Activated CD8-positive, alpha-beta T cell treated with anti-CD3 and anti-CD28 coated beads for 36 hours (primary cell): ENCODE data around the gene NCBP3. TPM values are rescaled to one million over a fixed set of nuclear protein-coding genes. Genes with fewer than 3 reads are reported as not detected.

Experiments
- ATAC-seq: fragments of 200-7000 bp; cut with Tn5 transposase; one replicate; pipeline ENCODE4 v1.10.0; 2021; ENCODE audit warnings: mild to moderate bottlenecking, moderate library complexity
- CTCF ChIA-PET: fragments of 350-600 bp; sonication (Branson Sonifier 250); formaldehyde crosslinking; loops from one replicate; lab custom pipeline; 2021; ENCODE audit warnings: antibody characterized with exemption; lab: Charles Lee
- POLR2A ChIA-PET: fragments of 350-600 bp; sonication (Branson Sonifier 250); formaldehyde crosslinking; loops from one replicate; lab custom pipeline; 2021; ENCODE audit warnings: antibody characterized with exemption; lab: Charles Lee
- DNase-seq: peaks from one replicate; pipeline ENCODE4 v3.0.0-alpha.2; 2020
- H3K27ac Mint-ChIP-seq: one replicate; pipeline ENCODE4 v1.8.0; 2021; ENCODE audit warnings: mild to moderate bottlenecking, mixed read lengths
- H3K27me3 Mint-ChIP-seq: one replicate; pipeline ENCODE4 v1.8.0; 2021; ENCODE audit warnings: mixed read lengths
- H3K36me3 Mint-ChIP-seq: one replicate; pipeline ENCODE4 v1.8.0; 2021; ENCODE audit warnings: low read depth, mixed read lengths
- H3K4me1 Mint-ChIP-seq: one replicate; pipeline ENCODE4 v1.8.0; 2021; ENCODE audit warnings: low read depth, mixed read lengths
- H3K4me3 Mint-ChIP-seq: one replicate; pipeline ENCODE4 v1.8.0; 2021; ENCODE audit warnings: mild to moderate bottlenecking, moderate library complexity, mixed read lengths
- H3K9me3 Mint-ChIP-seq: one replicate; pipeline ENCODE4 v1.8.0; 2021; ENCODE audit warnings: mixed read lengths
- intact Hi-C: fragments of 100-400 bp; cut with micrococcal nuclease; formaldehyde crosslinking; loops from one replicate; pipeline ENCODE4 v1.10.0; 2022
- total RNA-seq, 2 experiments: library from RNA; stranded (reverse); gene quantifications; one replicate each; pipeline ENCODE4 v1.2.3, GENCODE V29; 2021
- TF ChIP-seq, protein P1 (sequence below): fragments of 200-600 bp; IDR thresholded peaks from one replicate; pipeline ENCODE4 v1.8.0; 2022; ENCODE audit warnings: antibody characterized with exemption, mild to moderate bottlenecking

The NCBP3 gene
- total RNA-seq, 2 experiments from 2014 or later: 34.7 to 41.1 TPM

DNA sequence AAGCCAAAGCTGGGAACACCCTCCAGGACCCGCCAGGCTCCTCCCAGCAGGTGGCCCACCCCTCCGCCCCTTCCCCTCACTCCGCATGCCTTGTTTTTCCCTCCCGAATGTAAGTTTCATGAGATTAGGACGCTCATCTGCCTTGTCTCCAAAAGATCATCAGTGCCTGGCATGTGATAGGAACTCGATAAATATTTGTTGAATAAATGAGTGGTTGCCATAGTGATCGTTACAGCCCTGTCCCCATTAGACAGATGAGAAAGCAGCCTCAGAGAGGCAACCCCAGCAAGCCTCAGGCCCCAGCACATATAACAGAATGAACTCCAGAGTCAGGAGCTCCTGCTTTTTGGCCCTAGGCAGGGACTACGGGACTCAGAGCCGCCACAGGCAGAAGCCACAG, 41.8 kb upstream of the NCBP3 start:
- Mint-ChIP-seq H3K4me3 (no peak overlapping the region), H3K36me3 (no peaks in the 10 kb centered on the region), H3K4me1 (peaks cover 31% of the 10 kb centered on the region), H3K9me3 (no peaks in the 10 kb centered on the region), H3K27me3 (no peaks in the 10 kb centered on the region), H3K27ac (no peak overlapping the region)
- intact Hi-C loops: no loop called here
- ATAC-seq (no peak), DNase-seq (no peak)
- CTCF ChIA-PET: interaction anchor here (0.9 to 1.4 kb wide), 2 partner anchors 23 to 150 kb away, joined by 3 to 5 read pairs; no protein-coding TSS in a partner anchor
- TF ChIP-seq, protein P1, sequence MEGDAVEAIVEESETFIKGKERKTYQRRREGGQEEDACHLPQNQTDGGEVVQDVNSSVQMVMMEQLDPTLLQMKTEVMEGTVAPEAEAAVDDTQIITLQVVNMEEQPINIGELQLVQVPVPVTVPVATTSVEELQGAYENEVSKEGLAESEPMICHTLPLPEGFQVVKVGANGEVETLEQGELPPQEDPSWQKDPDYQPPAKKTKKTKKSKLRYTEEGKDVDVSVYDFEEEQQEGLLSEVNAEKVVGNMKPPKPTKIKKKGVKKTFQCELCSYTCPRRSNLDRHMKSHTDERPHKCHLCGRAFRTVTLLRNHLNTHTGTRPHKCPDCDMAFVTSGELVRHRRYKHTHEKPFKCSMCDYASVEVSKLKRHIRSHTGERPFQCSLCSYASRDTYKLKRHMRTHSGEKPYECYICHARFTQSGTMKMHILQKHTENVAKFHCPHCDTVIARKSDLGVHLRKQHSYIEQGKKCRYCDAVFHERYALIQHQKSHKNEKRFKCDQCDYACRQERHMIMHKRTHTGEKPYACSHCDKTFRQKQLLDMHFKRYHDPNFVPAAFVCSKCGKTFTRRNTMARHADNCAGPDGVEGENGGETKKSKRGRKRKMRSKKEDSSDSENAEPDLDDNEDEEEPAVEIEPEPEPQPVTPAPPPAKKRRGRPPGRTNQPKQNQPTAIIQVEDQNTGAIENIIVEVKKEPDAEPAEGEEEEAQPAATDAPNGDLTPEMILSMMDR: no peak
- POLR2A ChIA-PET: no interaction called here

DNA sequence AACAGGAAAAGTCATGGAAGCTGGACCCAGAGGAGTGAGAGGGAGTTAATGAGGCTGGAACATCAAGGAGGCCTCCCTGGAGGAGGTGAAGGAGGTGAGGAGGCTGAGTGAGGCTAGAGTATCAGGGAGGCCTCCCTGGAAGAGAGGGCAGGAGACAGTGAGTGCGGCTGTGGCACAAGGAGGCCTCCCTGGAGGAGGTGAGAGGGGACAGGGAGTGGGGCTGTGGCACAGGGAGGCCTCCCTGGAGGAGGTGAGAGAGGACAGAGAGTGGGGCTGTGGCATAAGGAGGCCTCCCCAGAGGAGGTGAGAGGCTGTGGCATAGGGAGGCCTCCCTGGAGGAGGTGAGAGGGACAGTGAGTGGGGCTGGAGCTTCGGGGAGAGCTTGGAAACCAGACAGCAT, 41.3 kb upstream of the NCBP3 start:
- Mint-ChIP-seq H3K9me3 (no peaks in the 10 kb centered on the region), H3K27me3 (no peaks in the 10 kb centered on the region), H3K4me1 (peaks cover 31% of the 10 kb centered on the region), H3K4me3 (no peak overlapping the region), H3K27ac (peak overlapping the region; percentile 56), H3K36me3 (no peaks in the 10 kb centered on the region)
- ChIA-PET CTCF (interaction anchor here (0.9 to 1.4 kb wide), 2 partner anchors 23 to 149 kb away, joined by 3 to 5 read pairs; no protein-coding TSS in a partner anchor), POLR2A (no interaction called here)
- intact Hi-C loops: no loop called here
- ATAC-seq: no peak
- DNase-seq: no peak
- TF ChIP-seq, protein P1: no peak

DNA sequence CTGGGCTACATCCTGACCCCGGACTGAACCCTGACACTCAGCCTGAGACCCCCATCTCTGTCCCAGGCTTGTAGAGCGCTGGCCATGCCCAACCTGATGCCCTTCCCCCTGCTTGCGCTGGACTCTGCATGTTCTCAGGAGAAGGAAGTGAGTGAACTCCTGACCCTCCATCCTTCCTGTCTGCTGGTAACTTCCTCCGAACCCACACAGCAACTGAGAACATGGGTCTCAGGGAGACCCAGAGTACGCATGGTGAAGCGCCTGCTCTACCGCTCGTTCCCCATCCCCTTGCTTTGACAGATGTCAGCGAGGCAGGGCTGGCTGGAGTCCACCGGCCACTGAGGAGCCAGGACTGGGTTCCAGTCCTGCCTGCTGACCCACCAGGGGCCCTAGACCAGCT, 40.7 kb upstream of the NCBP3 start:
- TF ChIP-seq, protein P1: no peak
- Mint-ChIP-seq H3K36me3 (no peaks in the 10 kb centered on the region), H3K4me1 (peaks cover 27% of the 10 kb centered on the region), H3K4me3 (no peak overlapping the region), H3K27me3 (no peaks in the 10 kb centered on the region), H3K27ac (peak overlapping the region; percentile 56), H3K9me3 (no peaks in the 10 kb centered on the region)
- CTCF ChIA-PET: no interaction called here
- POLR2A ChIA-PET: no interaction called here
- ATAC-seq (no peak), DNase-seq (peak; percentile 18)
- intact Hi-C loops: no loop called here

GRCh38 chr17:3885970-3886369, 39.9 kb upstream of the NCBP3 start:
- Mint-ChIP-seq H3K4me1 (peaks cover 19% of the 10 kb centered on the region), H3K36me3 (no peaks in the 10 kb centered on the region), H3K27ac (no peak overlapping the region), H3K4me3 (no peak overlapping the region), H3K27me3 (no peaks in the 10 kb centered on the region), H3K9me3 (no peaks in the 10 kb centered on the region)
- POLR2A ChIA-PET: interaction anchor here (0.7 kb wide), 2 partner anchors 8 to 131 kb away, joined by 3 read pairs; no protein-coding TSS in a partner anchor
- ATAC-seq (no peak), DNase-seq (no peak)
- intact Hi-C loops: no loop called here
- TF ChIP-seq, protein P1: no peak
- CTCF ChIA-PET: interaction anchor here (2.0 kb wide), 1 partner anchor 28 kb away, joined by 8 read pairs; no protein-coding TSS in a partner anchor

GRCh38 chr17:3885271-3885670, 39.2 kb upstream of the NCBP3 start:
- TF ChIP-seq, protein P1: no peak
- CTCF ChIA-PET: interaction anchor here (1.0 to 2.0 kb wide), 3 partner anchors 12 to 119 kb away, joined by 3 to 8 read pairs (median 3); no protein-coding TSS in a partner anchor
- intact Hi-C loops: no loop called here
- no peaks in the 10 kb centered on the region for H3K27me3 Mint-ChIP-seq
- DNase-seq (no peak), ATAC-seq (no peak)
- H3K27ac Mint-ChIP-seq: no peak overlapping the region
- POLR2A ChIA-PET: interaction anchor here (0.7 to 1.5 kb wide), 3 partner anchors 9 to 132 kb away, joined by 3 to 6 read pairs (median 3); partner anchors contain the start of gene NCBP3
- no peak overlapping the region for H3K4me3 Mint-ChIP-seq
- H3K36me3 Mint-ChIP-seq: no peaks in the 10 kb centered on the region
- H3K9me3 Mint-ChIP-seq: no peaks in the 10 kb centered on the region
- H3K4me1 Mint-ChIP-seq: peaks cover 15% of the 10 kb centered on the region
